Measurements from ENCODE around the gene EGR1.

DNA sequence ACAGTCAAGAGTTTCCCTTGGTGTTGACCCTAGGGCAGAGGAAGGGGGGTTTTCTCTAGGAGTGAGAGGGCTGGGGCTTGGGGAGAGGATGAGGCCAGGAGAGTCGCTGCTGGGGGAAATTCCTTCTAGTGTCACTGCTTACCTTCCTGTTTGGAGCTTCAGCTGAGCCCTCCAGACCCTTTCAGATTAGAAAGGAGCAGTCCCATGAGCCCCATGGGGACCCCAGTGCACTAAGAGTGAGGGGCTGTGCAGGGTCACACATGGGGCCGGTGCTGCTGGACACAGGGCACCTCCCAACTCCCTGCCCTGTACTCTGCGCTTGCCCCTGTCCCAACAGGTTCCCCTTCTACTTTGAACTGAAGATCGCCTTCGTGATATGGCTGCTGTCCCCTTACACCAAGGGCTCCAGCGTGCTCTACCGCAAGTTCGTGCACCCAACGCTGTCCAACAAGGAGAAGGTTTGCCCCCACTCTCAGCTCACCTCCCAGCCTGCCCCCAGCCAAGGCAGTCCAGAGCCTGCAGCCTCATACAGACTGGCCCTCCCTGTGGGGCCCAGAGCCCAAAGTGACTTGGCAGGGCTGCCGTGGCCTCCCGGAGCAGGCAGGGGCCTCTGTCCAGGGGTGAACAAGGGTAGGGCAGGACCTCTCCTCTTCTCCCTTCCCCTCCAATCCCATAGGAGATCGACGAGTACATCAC is 21.1 kb upstream of the EGR1 start:
- TF ChIP-seq CTCF (IDR thresholded peaks at IDR 0.05), result no peak
- TF ChIP-seq MYC (IDR thresholded peaks at IDR 0.05; ENCODE audit: borderline replicate concordance, low read length), result no peak
- TF ChIP-seq SMC3 (IDR thresholded peaks at IDR 0.05), result no peak
- TF ChIP-seq ZFP36 (IDR thresholded peaks at IDR 0.05; ENCODE audit: borderline replicate concordance, partially characterized antibody), result no peak
- no peak for TF ChIP-seq NFE2L2 (conservative IDR thresholded peaks at IDR 0.05; ENCODE audit: low read length)
